ENCODE data around the gene WFDC10A. TPM values are rescaled to one million over a fixed set of nuclear protein-coding genes. Genes with fewer than 3 reads are reported as not detected.

WFDC10A gene
- polyA plus RNA-seq, 1 experiment = not detected

GRCh38 chr20:45589725-45590124 is 39.8 kb upstream of the WFDC10A start:
- no peak for TF ChIP-seq CTCF (IDR thresholded peaks at IDR 0.05; ENCODE audit: low read depth, low read length)
- Histone ChIP-seq H3K27me3 (ENCODE audit: control insufficient read depth, insufficient read depth, low read length) (peaks cover 2% of the 10 kb centered on the region), H3K9me3 (ENCODE audit: control insufficient read depth, insufficient read depth, low read length) (no peaks in the 10 kb centered on the region), H3K4me3 (ENCODE audit: low read depth, low read length) (no peak overlapping the region), H3K27ac (ENCODE audit: low read depth, low read length) (no peak overlapping the region)
- CTCF ChIA-PET = interaction anchor here (1.9 kb wide), 1 partner anchor 181 kb away, joined by 5 read pairs; no protein-coding TSS in a partner anchor
- POLR2A ChIA-PET = no interaction called here
- DNase-seq (ENCODE audit: low read depth, low spot score) = no peak

GRCh38 chr20:45592574-45593189 is 36.9 kb upstream of the WFDC10A start:
- ChIA-PET CTCF (interaction anchor here (1.0 to 2.5 kb wide), 2 partner anchors 178 to 179 kb away, joined by 9 to 14 read pairs; no protein-coding TSS in a partner anchor), POLR2A (no interaction called here)

GRCh38 chr20:45593498-45593897 is 36.0 kb upstream of the WFDC10A start:
- ChIA-PET CTCF (interaction anchor here (2.5 kb wide), 1 partner anchor 178 kb away, joined by 14 read pairs; no protein-coding TSS in a partner anchor), POLR2A (no interaction called here)
- Histone ChIP-seq H3K27me3 (ENCODE audit: control insufficient read depth, insufficient read depth, low read length) (peaks cover 4% of the 10 kb centered on the region), H3K27ac (ENCODE audit: low read depth, low read length) (no peak overlapping the region), H3K9me3 (ENCODE audit: control insufficient read depth, insufficient read depth, low read length) (no peaks in the 10 kb centered on the region), H3K4me3 (ENCODE audit: low read depth, low read length) (no peak overlapping the region)
- no peak for DNase-seq (ENCODE audit: low read depth, low spot score)
- TF ChIP-seq CTCF (IDR thresholded peaks at IDR 0.05; ENCODE audit: low read depth, low read length) = no peak

More at GRCh38 chr20:45592574-45593189, 36.9 kb upstream of the WFDC10A start:
- Histone ChIP-seq H3K27ac (ENCODE audit: low read depth, low read length) (no peak overlapping the region), H3K9me3 (ENCODE audit: control insufficient read depth, insufficient read depth, low read length) (no peaks in the 10 kb centered on the region), H3K27me3 (ENCODE audit: control insufficient read depth, insufficient read depth, low read length) (peaks cover 4% of the 10 kb centered on the region), H3K4me3 (ENCODE audit: low read depth, low read length) (no peak overlapping the region)
- no peak for DNase-seq (ENCODE audit: low read depth, low spot score)
- TF ChIP-seq CTCF (IDR thresholded peaks at IDR 0.05; ENCODE audit: low read depth, low read length) = peak; percentile 58

GRCh38 chr20:45595235-45595634 is 34.3 kb upstream of the WFDC10A start:
- H3K9me3 ChIP-seq (ENCODE audit: control insufficient read depth, insufficient read depth, low read length) = no peaks in the 10 kb centered on the region
- peaks cover 4% of the 10 kb centered on the region for H3K27me3 ChIP-seq (ENCODE audit: control insufficient read depth, insufficient read depth, low read length)
- no peak overlapping the region for H3K4me3 ChIP-seq (ENCODE audit: low read depth, low read length)
- CTCF ChIA-PET = interaction anchor here (2.5 kb wide), 1 partner anchor 176 kb away, joined by 14 read pairs; no protein-coding TSS in a partner anchor
- no peak for TF ChIP-seq CTCF (IDR thresholded peaks at IDR 0.05; ENCODE audit: low read depth, low read length)
- H3K27ac ChIP-seq (ENCODE audit: low read depth, low read length) = no peak overlapping the region
- POLR2A ChIA-PET = no interaction called here
- DNase-seq (ENCODE audit: low read depth, low spot score) = no peak

- CTCF ChIA-PET = no interaction called here
- no peak for DNase-seq (ENCODE audit: low read depth, low spot score)
- POLR2A ChIA-PET = no interaction called here
These were observed 21.7 kb upstream of the WFDC10A start for GRCh38 chr20:45607810-45608209.

More at GRCh38 chr20:45607810-45608209, 21.7 kb upstream of the WFDC10A start:
- no peak overlapping the region for H3K27ac ChIP-seq (ENCODE audit: low read depth, low read length)
- H3K27me3 ChIP-seq (ENCODE audit: control insufficient read depth, insufficient read depth, low read length) = no peaks in the 10 kb centered on the region
- no peaks in the 10 kb centered on the region for H3K9me3 ChIP-seq (ENCODE audit: control insufficient read depth, insufficient read depth, low read length)
- H3K4me3 ChIP-seq (ENCODE audit: low read depth, low read length) = no peak overlapping the region
- TF ChIP-seq CTCF (IDR thresholded peaks at IDR 0.05; ENCODE audit: low read depth, low read length) = no peak
